GM21825 (cell line): ENCODE measurements around the gene CCDC106.

Source experiments
- ATAC-seq: cut with Tn5 transposase; IDR thresholded peaks from one replicate; pipeline ENCODE4 v1.9.1; 2021; ENCODE audit warnings: mild to moderate bottlenecking, moderate library complexity; ENCODE audit not compliant: unreplicated experiment

CCDC106 gene

GRCh38 chr19:55679343-55680257 is 31.6 kb downstream of the CCDC106 start:
- no peak for ATAC-seq

- no peak for ATAC-seq
Observed at GRCh38 chr19:55680339-55681130, 32.5 kb downstream of the CCDC106 start.

GRCh38 chr19:55681131-55682092 is 33.4 kb downstream of the CCDC106 start:
- ATAC-seq: no peak

GRCh38 chr19:55683449-55684261 is 35.6 kb downstream of the CCDC106 start:
- no peak for ATAC-seq

- ATAC-seq: no peak
Observed at GRCh38 chr19:55684946-55685681, 37.1 kb downstream of the CCDC106 start.

GRCh38 chr19:55685776-55686175 is 37.8 kb downstream of the CCDC106 start:
- no peak for ATAC-seq

- ATAC-seq: no peak
Observed at GRCh38 chr19:55686311-55687050, 38.5 kb downstream of the CCDC106 start.

- no peak for ATAC-seq
Observed at GRCh38 chr19:55687281-55688201, 39.5 kb downstream of the CCDC106 start.

GRCh38 chr19:55688422-55689218 is 40.6 kb downstream of the CCDC106 start:
- no peak for ATAC-seq

GRCh38 chr19:55689411-55690108 is 41.5 kb downstream of the CCDC106 start:
- ATAC-seq: no peak

- ATAC-seq: no peak
Observed at GRCh38 chr19:55690109-55690768, 42.2 kb downstream of the CCDC106 start.

GRCh38 chr19:55690769-55691545 is 42.9 kb downstream of the CCDC106 start:
- ATAC-seq: no peak

GRCh38 chr19:55691561-55692481 is 43.8 kb downstream of the CCDC106 start:
- ATAC-seq: no peak

- no peak for ATAC-seq
Observed at GRCh38 chr19:55692681-55693081, 44.7 kb downstream of the CCDC106 start.
